IMR-90 (cell line): ENCODE results near the gene BTBD1. TPM values are rescaled to one million over a fixed set of nuclear protein-coding genes. Genes with fewer than 3 reads are reported as not detected.

Experiments
- ATAC-seq: fragments of 200-7000 bp; cut with Tn5 transposase; 2 replicates; pipeline ENCODE4 v1.9.1; 2020; ENCODE audit warnings: low read depth, mild to moderate bottlenecking, moderate library complexity
- BruUV-seq: library from RNA; stranded (reverse); fragments of 400-500 nt; replicated peaks from 2 replicates; lab custom pipeline; 2021; lab: Mats Ljungman, UMichigan
- CTCF ChIA-PET: fragments of 300-600 bp; formaldehyde crosslinking; extraction: SDS; loops from one replicate; lab custom pipeline; 2021; ENCODE audit warnings: antibody characterized with exemption; lab: Yijun Ruan, JAX
- POLR2A ChIA-PET: fragments of 300-600 bp; sonication (Branson Sonifier 250); formaldehyde crosslinking; loops from one replicate; lab custom pipeline; 2022; ENCODE audit warnings: antibody characterized with exemption; ENCODE audit not compliant: unreplicated experiment; lab: Charles Lee
- DNase-seq: peaks from one replicate; pipeline ENCODE4 v3.0.0; 2013
- H2AFZ ChIP-seq: replicated peaks from 2 replicates; pipeline ENCODE3; 2013; ENCODE audit warnings: low read length, mild to moderate bottlenecking; ENCODE audit not compliant: poor library complexity
- H2AK5ac ChIP-seq: 2 replicates; pipeline ENCODE4 v1.6.1; 2013; ENCODE audit warnings: low read depth, low read length, inconsistent platforms
- H2AK9ac ChIP-seq: replicated peaks from 2 replicates; pipeline ENCODE3; 2013; ENCODE audit warnings: mild to moderate bottlenecking, low read depth, low read length, moderate library complexity; ENCODE audit not compliant: poor library complexity
- H2BK120ac ChIP-seq: 2 replicates; pipeline ENCODE4 v1.6.1; 2013; ENCODE audit warnings: low read depth, low read length, inconsistent platforms
- H2BK15ac ChIP-seq: 3 replicates; pipeline ENCODE4 v1.6.1; 2013; ENCODE audit warnings: low read depth, low read length, inconsistent platforms
- H2BK20ac ChIP-seq: 2 replicates; pipeline ENCODE4 v1.6.1; 2013; ENCODE audit warnings: low read depth, mild to moderate bottlenecking, inconsistent platforms, low read length, moderate library complexity
- H2BK5ac ChIP-seq: 2 replicates; pipeline ENCODE4 v1.6.1; 2013; ENCODE audit warnings: mild to moderate bottlenecking, low read depth, low read length, inconsistent platforms; ENCODE audit not compliant: poor library complexity, severe bottlenecking
- H3K14ac ChIP-seq: replicated peaks from 2 replicates; pipeline ENCODE4 v1.6.1; 2013; ENCODE audit warnings: low read depth, low read length, inconsistent platforms
- H3K18ac ChIP-seq: 2 replicates; pipeline ENCODE4 v1.6.1; 2013; ENCODE audit warnings: low read depth, low read length, control low read depth
- H3K23ac ChIP-seq: 2 replicates; pipeline ENCODE4 v1.6.1; 2013; ENCODE audit warnings: low read depth, low read length, inconsistent platforms
- H3K27ac ChIP-seq: 2 replicates; pipeline ENCODE4 v1.5.1; 2013; ENCODE audit warnings: mild to moderate bottlenecking, control low read depth, low read length; ENCODE audit not compliant: insufficient read depth
- H3K27me3 ChIP-seq: 2 replicates; pipeline ENCODE4 v1.6.1; 2013; ENCODE audit warnings: low read length; ENCODE audit not compliant: control insufficient read depth, insufficient read depth
- H3K36me3 ChIP-seq: 2 replicates; pipeline ENCODE4 v1.6.1; 2013; ENCODE audit warnings: low read length, mixed read lengths; ENCODE audit not compliant: control insufficient read depth, insufficient read depth
- H3K4ac ChIP-seq: 2 replicates; pipeline ENCODE4 v1.6.1; 2013; ENCODE audit warnings: low read depth, low read length, inconsistent platforms
- H3K4me1 ChIP-seq: 2 replicates; pipeline ENCODE4 v1.6.1; 2013; ENCODE audit warnings: low read length, mixed read lengths; ENCODE audit not compliant: control insufficient read depth, insufficient read depth
- H3K4me2 ChIP-seq: 2 replicates; pipeline ENCODE4 v1.6.1; 2013; ENCODE audit warnings: low read depth, mild to moderate bottlenecking, control low read depth, low read length, moderate library complexity
- H3K4me3 ChIP-seq: 2 replicates; pipeline ENCODE4 v1.5.1; 2013; ENCODE audit warnings: low read depth, mild to moderate bottlenecking, control low read depth, low read length, moderate library complexity; ENCODE audit not compliant: insufficient read depth
- H3K56ac ChIP-seq: 2 replicates; pipeline ENCODE4 v1.6.1; 2013; ENCODE audit warnings: low read length, inconsistent platforms; ENCODE audit not compliant: insufficient read depth; ENCODE audit errors: extremely low read depth
- H3K79me1 ChIP-seq, 2 experiments: 2 replicates each; pipeline ENCODE4 v1.6.1; 2013; ENCODE audit warnings: low read length in 2 of 2, inconsistent platforms in 1 of 2, low read depth in 1 of 2
- H3K9ac ChIP-seq: 2 replicates; pipeline ENCODE4 v1.6.1; 2013; ENCODE audit warnings: low read depth, low read length, control low read depth
- H3K9me1 ChIP-seq: 2 replicates; pipeline ENCODE4 v1.6.1; 2013; ENCODE audit warnings: low read length, inconsistent platforms; ENCODE audit not compliant: insufficient read depth
- H3K9me3 ChIP-seq: 2 replicates; pipeline ENCODE4 v1.6.1; 2013; ENCODE audit warnings: low read length; ENCODE audit not compliant: control insufficient read depth, insufficient read depth
- H4K20me1 ChIP-seq: 2 replicates; pipeline ENCODE4 v1.6.1; 2013; ENCODE audit warnings: low read length, inconsistent platforms; ENCODE audit not compliant: insufficient read depth
- H4K5ac ChIP-seq: 2 replicates; pipeline ENCODE4 v1.6.1; 2013; ENCODE audit warnings: mild to moderate bottlenecking, low read depth, low read length, control low read depth
- H4K8ac ChIP-seq, 2 experiments: 2 replicates each; pipeline ENCODE4 v1.6.1; 2013; ENCODE audit warnings: low read depth in 2 of 2, low read length in 2 of 2, control low read depth in 1 of 2, inconsistent platforms in 1 of 2
- H4K91ac ChIP-seq: 2 replicates; pipeline ENCODE4 v1.6.1; 2013; ENCODE audit warnings: low read depth, low read length, inconsistent platforms; ENCODE audit not compliant: insufficient read depth
- BHLHE40 ChIP-seq: fragments of 150-350 bp; IDR thresholded peaks from 2 replicates; pipeline ENCODE4 v1.6.1; 2016; ENCODE audit warnings: mild to moderate bottlenecking, low read depth, low read length
- CEBPB ChIP-seq: IDR thresholded peaks from 2 replicates; pipeline ENCODE4 v1.6.1; 2012; ENCODE audit warnings: low read depth, low read length, improper control_type of control experiment
- CHD1 ChIP-seq: IDR thresholded peaks from 2 replicates; pipeline ENCODE4 v1.6.1; 2012; ENCODE audit warnings: low read depth, low read length, improper control_type of control experiment
- CTCF ChIP-seq: conservative IDR thresholded peaks from 2 replicates; pipeline ENCODE4 v1.5.1; 2012; ENCODE audit warnings: mild to moderate bottlenecking, low read depth, low read length, improper control_type of control experiment
- ELK1 ChIP-seq: fragments of 150-350 bp; IDR thresholded peaks from 2 replicates; pipeline ENCODE4 v1.6.1; 2016; ENCODE audit warnings: low read depth, mild to moderate bottlenecking, low read length, moderate library complexity, borderline replicate concordance
- FOS ChIP-seq: fragments of 150-350 bp; IDR thresholded peaks from 2 replicates; pipeline ENCODE4 v1.6.1; 2016; ENCODE audit warnings: low read depth, low read length
- MAFK ChIP-seq: IDR thresholded peaks from 2 replicates; pipeline ENCODE4 v1.6.1; 2012; ENCODE audit warnings: low read depth, low read length, improper control_type of control experiment
- MAZ ChIP-seq: IDR thresholded peaks from 2 replicates; pipeline ENCODE4 v1.6.1; 2012; ENCODE audit warnings: low read depth, mild to moderate bottlenecking, low read length, improper control_type of control experiment, moderate library complexity, borderline replicate concordance
- MXI1 ChIP-seq: IDR thresholded peaks from 2 replicates; pipeline ENCODE4 v1.6.1; 2012; ENCODE audit warnings: low read depth, mild to moderate bottlenecking, low read length, moderate library complexity, borderline replicate concordance
- NFE2L2 ChIP-seq: fragments of 150-350 bp; IDR thresholded peaks from 2 replicates; pipeline ENCODE4 v1.6.1; 2016; ENCODE audit warnings: low read depth, mild to moderate bottlenecking, low read length
- POLR2A ChIP-seq: IDR thresholded peaks from 2 replicates; pipeline ENCODE4 v1.6.1; 2012; ENCODE audit warnings: mild to moderate bottlenecking, low read depth, low read length
- RAD21 ChIP-seq: IDR thresholded peaks from 2 replicates; pipeline ENCODE4 v1.6.1; 2012; ENCODE audit warnings: low read length, improper control_type of control experiment
- RCOR1 ChIP-seq: IDR thresholded peaks from 2 replicates; pipeline ENCODE4 v1.6.1; 2012; ENCODE audit warnings: mild to moderate bottlenecking, low read length, improper control_type of control experiment; ENCODE audit not compliant: insufficient replicate concordance
- RFX5 ChIP-seq: IDR thresholded peaks from 2 replicates; pipeline ENCODE4 v1.8.0; 2012; ENCODE audit warnings: low read depth, mild to moderate bottlenecking, low read length, moderate library complexity
- SMC3 ChIP-seq: fragments of 150-350 bp; IDR thresholded peaks from 2 replicates; pipeline ENCODE4 v1.6.1; 2016; ENCODE audit warnings: low read depth, mild to moderate bottlenecking, antibody characterized with exemption, low read length, moderate library complexity
- USF2 ChIP-seq: fragments of 150-350 bp; IDR thresholded peaks from 2 replicates; pipeline ENCODE4 v1.6.1; 2017; ENCODE audit warnings: mild to moderate bottlenecking, antibody characterized with exemption, low read length, low read depth
- WGBS, 2 experiments: methylation state at CpG; one replicate each; pipeline versions ENCODE4 v1.1.5 to v1.1.7; 2013; ENCODE audit warnings: missing lambda C conversion rate in 2 of 2; ENCODE audit not compliant: insufficient read length in 1 of 2; ENCODE audit errors: extremely low coverage in 2 of 2; 5-methylcytosine and 5-hydroxymethylcytosine counted together
- dilution Hi-C: fragments of 300-500 bp; cut with HindIII; formaldehyde crosslinking; loops from one replicate; pipeline ENCODE4 v1.14.3; 2018; ENCODE audit warnings: low sequenced_read_pairs; ENCODE audit not compliant: unreplicated experiment
- in situ Hi-C: fragments of 300-500 bp; cut with MboI; formaldehyde crosslinking; loops from 3 replicates; pipeline ENCODE4 v1.14.3; 2019; ENCODE audit warnings: low sequenced_read_pairs, inconsistent platforms, mixed read lengths
- intact Hi-C: fragments of 100-400 bp; cut with micrococcal nuclease; formaldehyde crosslinking; loops from 2 replicates; pipeline ENCODE4 v1.10.0; 2022
- polyA plus RNA-seq, 3 experiments: library from polyadenylated mRNA; depleted of rRNA; stranded (reverse); fragments of >200 nt; gene quantifications; 2 replicates each; pipeline ENCODE4 v1.2.3, GENCODE V29; 2012; ENCODE audit warnings: low replicate concordance in 1 of 3
- total RNA-seq: library from RNA; depleted of rRNA; stranded (reverse); fragments of >200 nt; gene quantifications from 2 replicates; pipeline ENCODE4 v1.2.3, GENCODE V29; 2012

Gene BTBD1
- total and polyA plus RNA-seq, 2 of the 4 experiments (the other 2 are of a cell fraction) = 39.3 to 78.7 TPM

- CTCF ChIA-PET = interaction anchor here (0.6 kb wide), 1 partner anchor 900 kb away, joined by 3 read pairs; no protein-coding TSS in a partner anchor
Measured at GRCh38 chr15:82992436-82992998, 74.5 kb downstream of the BTBD1 start.

More at GRCh38 chr15:82992436-82992998, 74.5 kb downstream of the BTBD1 start:
- H3K14ac ChIP-seq = no peak overlapping the region
- H2BK120ac ChIP-seq = no peak overlapping the region
- TF ChIP-seq CHD1 (no peak), RCOR1 (no peak), USF2 (no peak), MAZ (no peak), NFE2L2 (no peak), MAFK (no peak), SMC3 (no peak), CEBPB (no peak), BHLHE40 (no peak), POLR2A (no peak), ELK1 (no peak), RFX5 (no peak), MXI1 (no peak), RAD21 (no peak), FOS (no peak), CTCF (no peak)
- no peaks in the 10 kb centered on the region; a peak in 2 of 4 replicates for H3K79me1 ChIP-seq
- no peak overlapping the region for H2AK5ac ChIP-seq
- H4K5ac ChIP-seq = no peak overlapping the region
- H2AK9ac ChIP-seq = no peak overlapping the region
- WGBS, 2 experiments = no CpG with 5 or more reads among the region's 3 CpGs
- H3K9me1 ChIP-seq = no peaks in the 10 kb centered on the region
- no peak overlapping the region for H4K91ac ChIP-seq
- no peak overlapping the region for H2BK20ac ChIP-seq
- DNase-seq = no peak
- no peak overlapping the region for H3K56ac ChIP-seq
- in situ Hi-C loops = no loop called here
- no peak overlapping the region for H4K8ac ChIP-seq
- no peak overlapping the region for H3K27ac ChIP-seq
- no peaks in the 10 kb centered on the region for H3K27me3 ChIP-seq
- H3K23ac ChIP-seq = no peak overlapping the region
- intact Hi-C loops = no loop called here
- H3K36me3 ChIP-seq = peaks cover 2% of the 10 kb centered on the region; the same call in 1 of the 2 replicates
- H3K9me3 ChIP-seq = no peaks in the 10 kb centered on the region
- no TSS peak for BruUV-seq
- POLR2A ChIA-PET = no interaction called here
- H2AFZ ChIP-seq = no peak overlapping the region
- H3K18ac ChIP-seq = no peak overlapping the region
- no peak for ATAC-seq
- no peak overlapping the region for H3K4me3 ChIP-seq
- H3K4me2 ChIP-seq = no peak overlapping the region
- H2BK15ac ChIP-seq = no peak overlapping the region
- H2BK5ac ChIP-seq = no peak overlapping the region
- H3K4me1 ChIP-seq = no peaks in the 10 kb centered on the region
- no peaks in the 10 kb centered on the region for H4K20me1 ChIP-seq
- H3K4ac ChIP-seq = no peak overlapping the region
- dilution Hi-C loops = no loop called here
- no peak overlapping the region for H3K9ac ChIP-seq
